Measurements from ENCODE around the gene TBC1D21.

DNA sequence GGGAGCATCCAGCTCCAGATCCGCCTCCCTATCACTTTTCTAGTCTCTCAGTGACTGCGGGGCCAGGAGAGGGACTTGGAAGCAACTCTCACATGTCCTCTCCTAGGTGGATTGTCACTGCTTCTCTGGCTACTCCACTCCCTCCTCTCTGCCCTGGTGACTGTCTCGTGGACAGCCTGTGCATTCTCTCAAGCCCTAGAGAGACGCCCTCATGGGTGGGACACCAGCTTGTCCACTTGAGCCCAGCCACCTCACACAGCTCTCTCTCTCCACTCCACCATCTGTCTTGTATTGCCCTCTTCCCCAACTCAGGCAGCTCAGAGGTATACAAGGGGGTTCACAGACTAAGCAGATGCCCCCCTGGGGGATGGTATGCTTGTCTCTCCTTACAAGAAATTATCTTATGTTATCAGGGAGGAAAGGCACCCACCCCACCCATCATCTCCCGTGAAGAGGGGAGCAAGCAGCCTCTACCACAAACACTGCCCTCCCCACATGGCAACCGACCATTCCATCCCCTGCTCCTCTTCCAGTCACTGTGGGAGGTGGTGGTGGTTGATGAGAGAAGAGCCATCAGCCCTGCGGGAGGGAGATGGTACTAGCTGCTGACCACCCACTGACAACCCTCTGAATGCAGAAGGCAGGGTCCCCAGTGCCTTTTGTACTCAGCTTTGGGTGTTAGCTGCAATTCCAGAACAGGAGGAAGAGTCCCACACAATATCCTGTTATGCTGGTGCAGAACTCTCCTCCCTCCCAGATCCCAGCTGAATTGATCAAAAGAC lies 37.3 kb downstream of the TBC1D21 start:
- TF ChIP-seq, protein P1, sequence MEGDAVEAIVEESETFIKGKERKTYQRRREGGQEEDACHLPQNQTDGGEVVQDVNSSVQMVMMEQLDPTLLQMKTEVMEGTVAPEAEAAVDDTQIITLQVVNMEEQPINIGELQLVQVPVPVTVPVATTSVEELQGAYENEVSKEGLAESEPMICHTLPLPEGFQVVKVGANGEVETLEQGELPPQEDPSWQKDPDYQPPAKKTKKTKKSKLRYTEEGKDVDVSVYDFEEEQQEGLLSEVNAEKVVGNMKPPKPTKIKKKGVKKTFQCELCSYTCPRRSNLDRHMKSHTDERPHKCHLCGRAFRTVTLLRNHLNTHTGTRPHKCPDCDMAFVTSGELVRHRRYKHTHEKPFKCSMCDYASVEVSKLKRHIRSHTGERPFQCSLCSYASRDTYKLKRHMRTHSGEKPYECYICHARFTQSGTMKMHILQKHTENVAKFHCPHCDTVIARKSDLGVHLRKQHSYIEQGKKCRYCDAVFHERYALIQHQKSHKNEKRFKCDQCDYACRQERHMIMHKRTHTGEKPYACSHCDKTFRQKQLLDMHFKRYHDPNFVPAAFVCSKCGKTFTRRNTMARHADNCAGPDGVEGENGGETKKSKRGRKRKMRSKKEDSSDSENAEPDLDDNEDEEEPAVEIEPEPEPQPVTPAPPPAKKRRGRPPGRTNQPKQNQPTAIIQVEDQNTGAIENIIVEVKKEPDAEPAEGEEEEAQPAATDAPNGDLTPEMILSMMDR (IDR thresholded peaks at IDR 0.05), result no peak
- no peak for TF ChIP-seq POLR2A (IDR thresholded peaks at IDR 0.05)
- TF ChIP-seq EP300 (IDR thresholded peaks at IDR 0.05), result no peak
